ENCODE data around the gene CRYZL1.
"Not testable (repeated sequence)": the region's sequence is repeated elsewhere in the genome, so short reads cannot be mapped to it uniquely, and the experiment has no call there.

CRYZL1 gene

GRCh38 chr21:33626151-33626550, 15.4 kb downstream of the CRYZL1 start:
- DNase-seq (ENCODE audit: low spot score), result not testable (repeated sequence)

GRCh38 chr21:33622253-33622652, 19.3 kb downstream of the CRYZL1 start:
- DNase-seq (ENCODE audit: low spot score), result no peak

- DNase-seq (ENCODE audit: low spot score), result no peak
These were observed 21.8 kb downstream of the CRYZL1 start for GRCh38 chr21:33619726-33620125.

GRCh38 chr21:33618407-33618806, 23.1 kb downstream of the CRYZL1 start:
- no peak for DNase-seq (ENCODE audit: low spot score)

GRCh38 chr21:33617565-33617964, 24.0 kb downstream of the CRYZL1 start:
- not testable (repeated sequence) for DNase-seq (ENCODE audit: low spot score)

- DNase-seq (ENCODE audit: low spot score), result no peak
These were observed 30.4 kb downstream of the CRYZL1 start for GRCh38 chr21:33611006-33611744.

- DNase-seq (ENCODE audit: low spot score), result peak; percentile 5
These were observed 33.0 kb downstream of the CRYZL1 start for GRCh38 chr21:33608559-33608958.

GRCh38 chr21:33598051-33598450, 43.5 kb downstream of the CRYZL1 start:
- no peak for DNase-seq (ENCODE audit: low spot score)

- peak; percentile 86 for DNase-seq (ENCODE audit: low spot score)
These were observed 52.8 kb downstream of the CRYZL1 start, which contains the start of gene DONSON for GRCh38 chr21:33588485-33589335. DONSON (minus strand) TSS chr21:33588684; CDS start chr21:33588641, 43 bp downstream.

- DNase-seq (ENCODE audit: low spot score), result peak; percentile 33
These were observed 53.6 kb downstream of the CRYZL1 start for GRCh38 chr21:33587792-33588484.

- no peak for DNase-seq (ENCODE audit: low spot score)
These were observed 54.6 kb downstream of the CRYZL1 start for GRCh38 chr21:33586927-33587326.

GRCh38 chr21:33584455-33584854, 57.1 kb downstream of the CRYZL1 start:
- no peak for DNase-seq (ENCODE audit: low spot score)

GRCh38 chr21:33578959-33579542, 62.5 kb downstream of the CRYZL1 start:
- DNase-seq (ENCODE audit: low spot score), result no peak

- no peak for DNase-seq (ENCODE audit: low spot score)
These were observed 63.3 kb downstream of the CRYZL1 start for GRCh38 chr21:33578214-33578613.

GRCh38 chr21:33576741-33577141, 64.8 kb downstream of the CRYZL1 start:
- not testable (repeated sequence) for DNase-seq (ENCODE audit: low spot score)

GRCh38 chr21:33572350-33572749, 69.2 kb downstream of the CRYZL1 start:
- no peak for DNase-seq (ENCODE audit: low spot score)

GRCh38 chr21:33569991-33570390, 71.5 kb downstream of the CRYZL1 start:
- no peak for DNase-seq (ENCODE audit: low spot score)

- no peak for DNase-seq (ENCODE audit: low spot score)
These were observed 73.1 kb downstream of the CRYZL1 start for GRCh38 chr21:33568448-33568847.

GRCh38 chr21:33567914-33568313, 73.6 kb downstream of the CRYZL1 start:
- DNase-seq (ENCODE audit: low spot score), result no peak

- DNase-seq (ENCODE audit: low spot score), result no peak
These were observed 75.0 kb downstream of the CRYZL1 start for GRCh38 chr21:33566514-33566913.

GRCh38 chr21:33562389-33562788, 79.2 kb downstream of the CRYZL1 start:
- no peak for DNase-seq (ENCODE audit: low spot score)

- no peak for DNase-seq (ENCODE audit: low spot score)
These were observed 80.2 kb downstream of the CRYZL1 start for GRCh38 chr21:33561373-33561772.

Data from Ammon's horn (tissue), 1 donor.